ENCODE results near the gene ZNF77.
"Not testable (repeated sequence)": the region's sequence is repeated elsewhere in the genome, so short reads cannot be mapped to it uniquely, and the experiment has no call there.

ZNF77 gene

GRCh38 chr19:2969104-2969504 is 24.3 kb upstream of the ZNF77 start:
- DNase-seq: no peak

DNA sequence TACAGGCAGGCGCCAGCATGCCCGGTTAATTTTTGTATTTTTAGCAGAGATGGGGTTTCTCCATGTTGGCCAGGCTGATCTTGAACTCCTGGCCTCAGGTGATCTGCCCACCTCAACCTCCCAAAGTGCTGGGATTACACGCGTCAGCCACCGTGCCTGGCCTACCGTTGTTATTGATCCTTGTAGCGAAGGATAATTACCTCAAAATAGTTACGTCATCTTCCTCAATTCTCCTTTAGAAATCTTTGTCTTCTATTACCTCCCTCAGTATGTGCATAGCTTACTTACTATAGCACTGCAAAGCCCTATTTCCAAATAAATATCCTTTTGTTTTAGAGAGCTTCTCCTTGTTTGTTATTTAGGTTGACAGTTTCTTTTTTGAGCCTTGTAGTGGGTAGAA is 23.2 kb upstream of the ZNF77 start:
- no peak for DNase-seq

DNA sequence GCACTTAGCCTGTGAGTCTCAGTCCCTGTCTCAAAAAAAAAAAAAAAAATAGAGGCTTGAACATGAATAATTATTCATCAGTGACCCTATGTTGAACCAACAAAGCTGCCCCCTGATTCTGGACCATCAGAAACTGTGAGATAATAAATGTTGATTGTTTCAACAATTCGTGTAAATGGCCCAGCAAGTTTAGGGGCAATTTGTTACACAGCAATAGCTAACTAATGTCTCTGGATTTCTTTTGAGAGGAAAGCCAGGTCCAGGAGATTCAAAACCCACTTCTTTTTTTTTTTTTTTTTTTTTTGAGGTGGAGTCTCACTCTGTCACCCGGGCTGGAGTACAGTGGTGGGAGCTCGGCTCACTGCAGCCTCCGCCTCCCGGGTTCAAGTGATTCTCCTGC is 20.1 kb upstream of the ZNF77 start:
- DNase-seq: no peak

DNA sequence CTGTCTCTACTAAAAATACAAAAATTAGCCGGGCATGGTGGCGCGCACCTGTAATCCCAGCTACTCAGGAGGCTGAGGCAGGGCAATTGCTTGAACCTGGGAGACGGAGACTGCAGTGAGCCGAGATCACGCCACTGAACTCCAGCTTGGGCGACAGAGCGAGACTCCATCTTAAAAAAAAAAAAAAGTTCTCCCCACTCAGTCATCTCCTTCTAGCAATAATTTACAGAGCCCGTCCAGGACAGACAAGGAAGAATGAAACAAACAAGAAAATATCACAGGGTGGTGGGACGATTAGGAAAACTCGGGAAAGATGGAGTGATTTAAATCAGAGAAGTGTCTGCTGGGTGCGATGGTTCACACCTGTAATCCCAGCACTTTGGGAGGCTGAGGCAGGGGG is 18.9 kb upstream of the ZNF77 start:
- DNase-seq: not testable (repeated sequence)

- no peak for DNase-seq
Measured at GRCh38 chr19:2963122-2963521, 18.4 kb upstream of the ZNF77 start.

GRCh38 chr19:2962018-2962670 is 17.4 kb upstream of the ZNF77 start:
- DNase-seq: peak; percentile 21 to 24

DNA sequence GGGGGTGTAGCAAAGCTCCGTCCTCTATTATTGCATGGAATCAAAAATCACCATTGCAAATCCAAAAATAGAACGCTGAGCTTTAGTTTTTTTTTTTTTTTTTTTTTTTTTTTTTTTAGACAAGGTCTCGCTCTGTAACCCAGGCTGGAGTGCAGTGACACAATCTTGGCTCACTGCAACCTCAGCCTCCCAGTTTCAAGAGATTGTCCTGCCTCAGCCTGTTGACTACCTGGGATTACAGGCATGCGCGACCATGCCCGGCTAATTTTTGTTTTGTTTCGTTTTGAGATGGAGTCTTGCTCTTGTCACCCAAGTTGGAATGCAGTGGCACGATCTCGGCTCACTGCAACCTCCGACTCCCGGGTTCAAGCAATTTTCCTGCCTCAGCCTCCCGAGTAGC is 15.3 kb upstream of the ZNF77 start:
- no peak for DNase-seq

- no peak for DNase-seq
Measured at GRCh38 chr19:2957160-2957559, 12.4 kb upstream of the ZNF77 start.

DNA sequence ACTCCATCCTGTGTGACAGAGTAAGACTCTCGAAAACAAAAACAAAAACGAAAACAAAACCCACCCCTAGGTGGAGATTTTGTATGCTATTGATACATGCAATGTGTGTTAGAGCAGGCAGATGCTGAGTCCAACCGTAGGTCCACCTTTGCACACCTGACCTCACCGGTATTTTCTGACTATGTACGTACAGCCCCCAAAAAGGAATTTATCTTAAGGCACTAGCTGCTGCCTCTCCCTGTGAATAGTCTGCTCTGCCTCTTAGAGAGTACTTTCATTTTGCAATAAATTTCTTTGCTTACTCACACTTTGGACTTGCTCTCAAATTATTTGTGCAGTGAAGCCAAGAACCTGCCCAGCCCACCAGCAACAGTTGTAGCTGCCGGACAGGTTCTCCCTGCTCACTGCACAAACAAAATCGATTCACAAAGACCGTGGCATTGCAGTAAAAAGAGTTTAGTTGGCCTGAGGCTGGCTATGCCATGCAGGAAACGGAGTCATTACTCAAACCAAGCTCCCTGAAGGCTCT is 8.2 kb upstream of the ZNF77 start:
- DNase-seq: no peak

- DNase-seq: peak; percentile 100
Measured at GRCh38 chr19:2950286-2951124, 5.7 kb upstream of the ZNF77 start.

DNA sequence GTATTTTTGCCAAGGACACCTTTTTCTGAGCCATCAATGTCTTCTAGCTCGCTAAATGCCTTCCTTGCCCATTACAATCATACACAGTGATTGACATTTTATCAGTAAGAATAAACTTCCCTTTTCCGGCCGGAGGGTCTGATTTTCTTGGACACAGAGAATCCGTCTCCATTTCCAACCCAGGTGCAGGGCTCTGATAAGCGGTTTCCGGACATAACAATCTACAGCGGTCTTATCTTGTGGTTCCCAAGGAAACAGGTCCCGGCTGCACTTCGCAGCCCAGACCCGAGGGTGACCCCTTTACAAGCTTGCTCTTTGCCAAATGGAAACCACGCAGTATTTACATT is 5.1 kb upstream of the ZNF77 start:
- DNase-seq: no peak

DNA sequence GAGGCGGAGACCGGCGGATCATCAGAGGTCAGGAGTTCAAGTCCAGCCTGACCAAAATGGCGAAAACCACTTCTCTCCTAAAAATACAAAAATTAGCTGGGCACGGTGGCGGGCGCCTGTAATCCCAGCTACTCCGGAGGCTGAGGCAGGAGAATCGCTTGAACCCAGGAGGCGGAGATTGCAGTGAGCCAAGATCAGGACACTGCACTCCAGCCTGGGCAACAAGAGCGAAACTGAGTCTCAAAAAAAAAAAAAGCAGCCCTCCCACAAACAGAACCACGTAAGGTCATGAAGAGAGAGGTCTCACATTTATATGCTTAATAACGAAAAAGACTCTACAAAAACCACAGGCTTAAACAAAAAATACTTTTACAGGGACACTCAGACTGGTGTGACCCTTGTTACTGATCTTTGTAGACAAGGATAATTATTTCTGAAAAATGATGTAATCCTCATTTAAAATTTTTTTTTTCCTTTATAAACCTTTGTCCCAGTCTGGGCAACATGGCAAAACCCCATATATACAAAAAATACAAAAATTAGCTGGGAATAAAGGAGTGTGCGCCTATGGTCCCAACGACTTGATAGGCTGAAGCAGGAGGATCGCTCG is 909 bp upstream of the ZNF77 start:
- DNase-seq: no peak

GRCh38 chr19:2944403-2944774 is 382 bp downstream of the ZNF77 start:
- no peak for DNase-seq

GRCh38 chr19:2942928-2943640 is 1.7 kb downstream of the ZNF77 start:
- DNase-seq: no peak

- DNase-seq: not testable (repeated sequence)
Measured at GRCh38 chr19:2935863-2936262, 8.9 kb downstream of the ZNF77 start.

- DNase-seq: no peak
Measured at GRCh38 chr19:2933490-2933910, 11.3 kb downstream of the ZNF77 start.

GRCh38 chr19:2927032-2927430 is 17.7 kb downstream of the ZNF77 start:
- DNase-seq: no peak

DNA sequence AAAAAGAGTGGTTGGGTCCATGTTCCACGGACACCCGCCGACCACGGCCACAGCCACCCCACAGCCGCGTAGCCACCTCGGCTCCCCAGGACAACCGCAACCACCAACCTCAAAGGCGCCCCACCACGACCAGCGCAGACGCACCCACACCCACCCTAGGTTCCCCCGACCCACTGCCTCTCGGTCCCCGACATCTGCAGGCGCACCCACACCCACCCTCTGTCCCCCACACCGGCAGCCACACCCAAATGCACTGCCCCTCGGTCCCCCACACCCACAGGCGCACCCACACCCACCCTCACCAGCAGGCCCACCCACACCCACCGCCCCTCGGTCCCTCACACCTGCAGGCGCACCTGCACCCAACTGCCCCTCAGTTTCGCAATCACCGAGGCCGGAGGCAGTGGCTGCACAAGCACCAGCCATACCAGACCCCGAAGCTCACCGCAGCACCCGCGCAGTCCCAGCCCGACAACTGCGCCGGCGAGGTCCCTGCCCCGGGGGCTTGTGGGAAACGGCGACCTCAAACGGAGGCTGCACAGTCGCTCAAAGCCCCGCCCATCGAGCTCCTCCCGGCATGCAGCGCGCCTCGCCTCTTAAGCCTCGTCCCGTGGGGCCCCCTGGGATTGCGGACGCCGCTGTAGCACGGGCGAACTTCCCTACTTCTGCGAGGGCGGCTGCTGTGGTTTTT is 18.3 kb downstream of the ZNF77 start:
- DNase-seq: no peak

DNA sequence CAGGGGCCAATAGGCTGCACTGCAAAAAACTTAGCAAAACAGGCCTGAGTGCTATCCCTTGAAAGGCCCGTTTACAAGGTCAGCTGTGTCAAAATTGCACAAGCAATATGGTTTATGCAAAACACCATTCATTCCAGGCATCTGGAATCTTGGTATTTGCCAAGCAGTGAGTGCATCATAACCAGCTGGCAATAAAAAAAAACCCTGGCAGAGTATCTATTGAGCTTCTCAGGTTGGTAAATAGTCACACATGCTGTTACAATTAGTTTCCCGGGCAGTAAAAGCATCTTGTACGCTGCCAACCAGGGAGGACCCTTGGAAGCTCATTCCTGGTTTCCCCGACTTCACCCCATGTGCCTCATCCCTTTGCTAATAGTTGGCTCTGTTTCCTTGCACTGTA is 21.3 kb downstream of the ZNF77 start:
- DNase-seq: no peak

GRCh38 chr19:2922987-2923386 is 21.8 kb downstream of the ZNF77 start:
- no peak for DNase-seq

DNA sequence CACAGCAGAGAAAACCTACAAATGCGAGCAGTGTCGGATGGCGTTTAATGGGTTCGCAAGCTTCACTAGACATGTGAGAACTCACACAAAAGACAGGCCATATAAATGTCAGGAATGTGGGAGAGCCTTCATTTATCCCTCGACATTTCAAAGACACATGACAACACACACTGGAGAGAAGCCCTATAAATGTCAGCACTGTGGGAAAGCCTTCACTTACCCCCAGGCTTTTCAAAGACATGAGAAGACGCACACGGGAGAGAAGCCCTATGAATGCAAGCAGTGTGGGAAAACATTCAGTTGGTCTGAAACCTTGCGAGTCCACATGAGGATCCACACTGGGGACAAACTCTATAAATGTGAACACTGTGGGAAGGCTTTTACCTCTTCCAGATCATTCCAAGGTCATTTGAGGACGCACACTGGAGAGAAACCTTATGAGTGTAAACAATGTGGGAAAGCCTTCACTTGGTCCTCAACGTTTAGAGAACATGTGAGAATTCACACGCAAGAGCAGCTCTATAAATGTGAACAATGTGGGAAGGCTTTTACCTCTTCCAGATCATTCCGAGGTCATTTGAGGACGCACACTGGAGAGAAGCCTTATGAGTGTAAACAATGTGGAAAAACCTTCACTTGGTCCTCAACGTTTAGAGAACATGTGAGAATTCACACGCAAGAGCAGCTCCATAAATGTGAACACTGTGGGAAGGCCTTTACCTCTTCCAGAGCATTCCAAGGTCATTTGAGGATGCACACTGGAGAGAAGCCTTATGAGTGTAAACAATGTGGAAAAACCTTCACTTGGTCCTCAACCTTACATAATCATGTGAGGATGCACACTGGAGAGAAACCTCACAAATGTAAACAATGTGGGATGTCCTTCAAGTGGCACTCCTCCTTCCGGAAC is 27.2 kb downstream of the ZNF77 start:
- no peak for DNase-seq

DNA sequence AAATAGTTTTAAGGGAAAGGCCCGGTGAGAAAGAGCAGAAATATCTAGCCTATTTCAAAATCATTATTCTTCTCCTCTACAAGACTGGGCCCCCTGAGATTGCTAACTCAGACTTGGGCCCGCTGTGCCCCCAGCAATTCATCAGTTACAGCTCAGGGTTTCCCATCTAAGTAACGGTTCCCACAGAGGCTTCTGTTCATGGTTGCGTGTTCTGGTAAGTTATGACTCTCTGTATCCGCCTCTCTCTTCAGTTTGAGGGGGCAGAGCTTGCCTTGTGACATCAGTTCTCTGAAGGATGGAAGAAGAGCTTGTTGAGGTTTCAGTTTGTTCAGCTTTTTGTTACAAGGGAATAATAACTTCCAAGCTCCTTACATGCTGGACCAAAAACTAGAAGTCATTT is 32.5 kb downstream of the ZNF77 start:
- DNase-seq: no peak
